A673 (cell line): ENCODE measurements around the gene KATNIP. TPM values are rescaled to one million over a fixed set of nuclear protein-coding genes. Genes with fewer than 3 reads are reported as not detected.

Source experiments
- BruUV-seq: library from RNA; stranded (reverse); fragments of 400-500 nt; replicated peaks from 2 replicates; lab custom pipeline; 2021; lab: Mats Ljungman, UMichigan
- CTCF ChIA-PET: fragments of 300-600 bp; sonication (Branson Sonifier 250); formaldehyde crosslinking; loops from one replicate; lab custom pipeline; 2022; ENCODE audit warnings: antibody characterized with exemption; lab: Charles Lee
- POLR2A ChIA-PET: fragments of 300-600 bp; sonication (Branson Sonifier 250); formaldehyde crosslinking; loops from one replicate; lab custom pipeline; 2022; ENCODE audit warnings: antibody characterized with exemption; ENCODE audit not compliant: low non-redundant PET; lab: Charles Lee
- DNase-seq: peaks from one replicate; pipeline ENCODE4 v3.0.0-alpha.2; 2015; ENCODE audit warnings: low spot score
- H3K27ac ChIP-seq: fragments of 200-600 bp; sonication (generic); 2 replicates; pipeline ENCODE4 v1.5.1; 2016; ENCODE audit warnings: mixed run types, low read depth, mild to moderate bottlenecking, mixed read lengths, antibody characterized with exemption, low read length; ENCODE audit not compliant: poor library complexity, severe bottlenecking
- H3K27me3 ChIP-seq: fragments of 200-600 bp; sonication (generic); replicated peaks from 2 replicates; pipeline ENCODE4 v1.6.1; 2017; ENCODE audit warnings: mixed run types, low read depth, mild to moderate bottlenecking, mixed read lengths, antibody characterized with exemption, low read length; ENCODE audit not compliant: insufficient read depth, poor library complexity
- H3K36me3 ChIP-seq: fragments of 200-600 bp; sonication (generic); 2 replicates; pipeline ENCODE4 v1.6.1; 2016; ENCODE audit warnings: mixed run types, mild to moderate bottlenecking, mixed read lengths, antibody characterized with exemption, low read length; ENCODE audit not compliant: insufficient read depth, poor library complexity, severe bottlenecking
- H3K4me1 ChIP-seq: fragments of 200-600 bp; sonication (generic); 2 replicates; pipeline ENCODE4 v1.6.1; 2017; ENCODE audit warnings: mixed run types, mild to moderate bottlenecking, mixed read lengths, antibody characterized with exemption, low read length; ENCODE audit not compliant: insufficient read depth, poor library complexity, severe bottlenecking
- H3K4me3 ChIP-seq: fragments of 200-600 bp; sonication (generic); 2 replicates; pipeline ENCODE4 v1.5.1; 2016; ENCODE audit warnings: low read depth, mixed run types, mild to moderate bottlenecking, mixed read lengths, low read length; ENCODE audit not compliant: poor library complexity, severe bottlenecking
- H3K9me3 ChIP-seq: fragments of 200-600 bp; sonication (generic); 2 replicates; pipeline ENCODE4 v1.6.1; 2016; ENCODE audit warnings: mixed run types, low read depth, mild to moderate bottlenecking, mixed read lengths, antibody characterized with exemption, low read length; ENCODE audit not compliant: poor library complexity, severe bottlenecking
- EZH2 ChIP-seq: fragments of 200-600 bp; sonication (generic); IDR thresholded peaks from 2 replicates; pipeline ENCODE4 v1.6.1; 2017; ENCODE audit warnings: borderline replicate concordance, low read depth, mild to moderate bottlenecking, mixed read lengths, antibody characterized with exemption, low read length; ENCODE audit not compliant: poor library complexity, severe bottlenecking
- intact Hi-C: fragments of 100-400 bp; cut with micrococcal nuclease; formaldehyde crosslinking; loops from one replicate; pipeline ENCODE4 v1.10.0; 2022; ENCODE audit not compliant: unreplicated experiment
- total RNA-seq: library from RNA; stranded (reverse); gene quantifications from 2 replicates; pipeline ENCODE4 v1.2.3, GENCODE V29; 2021
- TF ChIP-seq, protein P1 (sequence below): fragments of 300-800, 200-600 bp; sonication (generic); conservative IDR thresholded peaks from 2 replicates; pipeline ENCODE4 v1.5.1; 2017; ENCODE audit warnings: low read depth, mild to moderate bottlenecking, antibody characterized with exemption, low read length, moderate library complexity, mixed read lengths

Gene KATNIP
- total RNA-seq, 1 experiment from 2014 or later = 23.9 TPM

DNA sequence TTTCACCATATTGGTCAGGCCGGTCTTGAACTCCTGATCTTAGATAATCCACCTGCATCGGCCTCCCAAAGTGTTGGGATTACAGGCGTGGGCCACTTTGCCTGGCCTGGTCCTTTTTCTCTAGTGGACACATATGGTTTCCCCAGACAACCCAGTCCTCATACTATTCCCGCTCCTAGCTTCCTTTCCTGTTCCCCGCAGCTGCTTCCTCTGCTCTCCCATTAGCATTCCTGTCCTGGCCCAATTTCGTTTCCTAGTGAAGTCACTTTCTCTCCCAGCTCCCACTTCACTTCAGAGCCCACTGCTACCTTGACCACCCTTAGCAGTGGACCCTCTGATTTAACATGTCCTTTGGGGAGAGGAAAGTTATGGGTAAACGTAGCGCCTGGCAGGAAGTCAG lies 11.3 kb downstream of the KATNIP start:
- BruUV-seq = no TSS peak
- Histone ChIP-seq H3K27me3 (no peaks in the 10 kb centered on the region), H3K9me3 (no peaks in the 10 kb centered on the region), H3K36me3 (no peaks in the 10 kb centered on the region), H3K27ac (no peak overlapping the region), H3K4me3 (no peak overlapping the region), H3K4me1 (no peaks in the 10 kb centered on the region)
- CTCF ChIA-PET = no interaction called here
- POLR2A ChIA-PET = no interaction called here
- TF ChIP-seq, protein P1, sequence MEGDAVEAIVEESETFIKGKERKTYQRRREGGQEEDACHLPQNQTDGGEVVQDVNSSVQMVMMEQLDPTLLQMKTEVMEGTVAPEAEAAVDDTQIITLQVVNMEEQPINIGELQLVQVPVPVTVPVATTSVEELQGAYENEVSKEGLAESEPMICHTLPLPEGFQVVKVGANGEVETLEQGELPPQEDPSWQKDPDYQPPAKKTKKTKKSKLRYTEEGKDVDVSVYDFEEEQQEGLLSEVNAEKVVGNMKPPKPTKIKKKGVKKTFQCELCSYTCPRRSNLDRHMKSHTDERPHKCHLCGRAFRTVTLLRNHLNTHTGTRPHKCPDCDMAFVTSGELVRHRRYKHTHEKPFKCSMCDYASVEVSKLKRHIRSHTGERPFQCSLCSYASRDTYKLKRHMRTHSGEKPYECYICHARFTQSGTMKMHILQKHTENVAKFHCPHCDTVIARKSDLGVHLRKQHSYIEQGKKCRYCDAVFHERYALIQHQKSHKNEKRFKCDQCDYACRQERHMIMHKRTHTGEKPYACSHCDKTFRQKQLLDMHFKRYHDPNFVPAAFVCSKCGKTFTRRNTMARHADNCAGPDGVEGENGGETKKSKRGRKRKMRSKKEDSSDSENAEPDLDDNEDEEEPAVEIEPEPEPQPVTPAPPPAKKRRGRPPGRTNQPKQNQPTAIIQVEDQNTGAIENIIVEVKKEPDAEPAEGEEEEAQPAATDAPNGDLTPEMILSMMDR = no peak
- TF ChIP-seq EZH2 = no peak
- intact Hi-C loops = no loop called here
- DNase-seq = no peak

DNA sequence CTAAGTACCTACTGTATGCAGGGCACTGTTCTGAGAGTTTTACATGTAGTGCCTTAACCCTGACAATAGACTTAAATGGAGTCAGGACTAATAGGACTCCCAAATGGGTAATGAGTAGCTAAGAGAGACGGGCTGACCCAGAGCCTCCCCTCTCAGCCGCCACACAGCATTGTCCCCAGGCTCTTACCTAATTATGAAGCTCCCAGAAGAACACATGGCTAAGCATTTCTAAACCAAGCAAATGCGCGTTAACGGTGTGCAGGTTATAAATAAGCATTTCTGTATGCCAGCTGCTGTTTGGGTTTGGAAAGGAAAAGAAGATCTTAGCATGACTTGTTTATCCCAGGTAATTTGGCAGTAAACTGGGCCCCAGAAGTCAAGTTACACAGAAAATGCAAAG lies 14.3 kb downstream of the KATNIP start:
- no peak overlapping the region for H3K27ac ChIP-seq
- intact Hi-C loops = no loop called here
- POLR2A ChIA-PET = no interaction called here

DNA sequence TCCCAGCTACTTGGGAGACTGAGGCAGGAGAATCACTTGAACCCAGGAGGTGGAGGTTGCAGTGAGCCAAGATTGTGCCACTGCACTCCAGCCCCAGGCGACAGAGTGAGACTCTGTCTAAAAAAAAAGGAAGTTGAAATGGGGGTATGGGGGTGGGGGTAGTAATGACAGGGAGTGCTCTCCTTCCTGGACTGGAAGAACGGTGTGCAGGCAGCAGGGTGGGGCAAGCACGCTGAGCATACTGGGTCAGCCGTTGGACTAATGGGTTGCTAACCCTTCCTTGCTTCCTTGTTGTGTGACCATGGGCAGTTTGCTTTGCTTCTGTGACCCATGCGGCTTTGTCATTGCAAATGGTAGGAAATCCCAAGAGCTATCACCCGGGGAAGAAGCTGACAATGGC lies 16.5 kb downstream of the KATNIP start:
- Histone ChIP-seq H3K9me3 (no peaks in the 10 kb centered on the region), H3K27me3 (no peaks in the 10 kb centered on the region), H3K27ac (no peak overlapping the region), H3K4me3 (no peak overlapping the region), H3K36me3 (no peaks in the 10 kb centered on the region), H3K4me1 (no peaks in the 10 kb centered on the region)
- ChIA-PET CTCF (no interaction called here), POLR2A (no interaction called here)
- TF ChIP-seq, protein P1 = no peak
- TF ChIP-seq EZH2 = no peak
- no TSS peak for BruUV-seq
- intact Hi-C loops = no loop called here
- no peak for DNase-seq

More for the DNA sequence above, 14.3 kb downstream of the KATNIP start:
- TF ChIP-seq, protein P1 = no peak
- TF ChIP-seq EZH2 = no peak
- Histone ChIP-seq H3K4me3 (no peak overlapping the region), H3K27me3 (no peaks in the 10 kb centered on the region), H3K9me3 (no peaks in the 10 kb centered on the region), H3K4me1 (no peaks in the 10 kb centered on the region), H3K36me3 (no peaks in the 10 kb centered on the region)
- CTCF ChIA-PET = no interaction called here
- BruUV-seq = no TSS peak
- DNase-seq = no peak
